Activated naive CD4-positive, alpha-beta T cell treated with anti-CD3 and anti-CD28 coated beads for 36 hours (primary cell): ENCODE data around the gene RIPOR2. TPM values are rescaled to one million over a fixed set of nuclear protein-coding genes. Genes with fewer than 3 reads are reported as not detected.

ENCODE experiments used
- CTCF ChIA-PET: fragments of 350-600 bp; sonication (Branson Sonifier 250); formaldehyde crosslinking; loops from one replicate; lab custom pipeline; 2021; ENCODE audit warnings: antibody characterized with exemption; lab: Charles Lee
- DNase-seq: peaks from one replicate; pipeline ENCODE4 v3.0.0-alpha.2; 2020
- H3K27ac Mint-ChIP-seq: one replicate; pipeline ENCODE4 v1.8.0; 2021; ENCODE audit warnings: mild to moderate bottlenecking, mixed read lengths
- H3K27me3 Mint-ChIP-seq: one replicate; pipeline ENCODE4 v1.8.0; 2021; ENCODE audit warnings: low read depth, mixed read lengths
- H3K36me3 Mint-ChIP-seq: one replicate; pipeline ENCODE4 v1.8.0; 2021; ENCODE audit warnings: low read depth, mixed read lengths
- H3K4me1 Mint-ChIP-seq: one replicate; pipeline ENCODE4 v1.8.0; 2021; ENCODE audit warnings: low read depth, mixed read lengths
- H3K4me3 Mint-ChIP-seq: one replicate; pipeline ENCODE4 v1.8.0; 2021; ENCODE audit warnings: mild to moderate bottlenecking, moderate library complexity, mixed read lengths
- H3K9me3 Mint-ChIP-seq: one replicate; pipeline ENCODE4 v1.8.0; 2021; ENCODE audit warnings: mixed read lengths
- intact Hi-C: fragments of 100-400 bp; cut with micrococcal nuclease; formaldehyde crosslinking; loops from one replicate; pipeline ENCODE4 v1.15.1; 2023
- total RNA-seq, 2 experiments: library from RNA; stranded (reverse); gene quantifications; one replicate each; pipeline ENCODE4 v1.2.3, GENCODE V29; 2021

RIPOR2 gene
- total RNA-seq, 2 experiments from 2014 or later, result 111 to 116 TPM

GRCh38 chr6:24836109-24836508 lies 99.7 kb downstream of the RIPOR2 start:
- Mint-ChIP-seq H3K4me3 (no peak overlapping the region), H3K27me3 (no peaks in the 10 kb centered on the region), H3K9me3 (no peaks in the 10 kb centered on the region), H3K4me1 (peaks cover 63% of the 10 kb centered on the region), H3K36me3 (peaks cover 57% of the 10 kb centered on the region), H3K27ac (peak overlapping the region; percentile 31)
- CTCF ChIA-PET, result interaction anchor here (0.7 to 1.3 kb wide), 2 partner anchors 192 to 235 kb away, joined by 3 to 6 read pairs; no protein-coding TSS in a partner anchor
- intact Hi-C loops, result no loop called here
- DNase-seq, result no peak

- no peak for DNase-seq
- intact Hi-C loops, result loop anchor here (5.0 kb wide), 1 partner anchor 252 kb away; no protein-coding TSS in a partner anchor
- peaks cover 40% of the 10 kb centered on the region for H3K36me3 Mint-ChIP-seq
- H3K27me3 Mint-ChIP-seq, result no peaks in the 10 kb centered on the region
- H3K4me3 Mint-ChIP-seq, result no peak overlapping the region
- H3K27ac Mint-ChIP-seq, result peak overlapping the region; percentile 55
- H3K9me3 Mint-ChIP-seq, result no peaks in the 10 kb centered on the region
- CTCF ChIA-PET, result interaction anchor here (0.7 to 0.8 kb wide), 3 partner anchors 13 to 237 kb away, joined by 3 to 6 read pairs (median 3); no protein-coding TSS in a partner anchor
- peaks cover 46% of the 10 kb centered on the region for H3K4me1 Mint-ChIP-seq
Observed at GRCh38 chr6:24833711-24834386, 101.9 kb downstream of the RIPOR2 start.

- H3K4me3 Mint-ChIP-seq, result no peak overlapping the region
- H3K27ac Mint-ChIP-seq, result peak overlapping the region; percentile 56
- peaks cover 43% of the 10 kb centered on the region for H3K4me1 Mint-ChIP-seq
- CTCF ChIA-PET, result interaction anchor here (1.0 kb wide), 1 partner anchor 185 kb away, joined by 3 read pairs; no protein-coding TSS in a partner anchor
- intact Hi-C loops, result loop anchor here (5.0 kb wide), 1 partner anchor 250 kb away; no protein-coding TSS in a partner anchor
- DNase-seq, result no peak
- no peaks in the 10 kb centered on the region for H3K27me3 Mint-ChIP-seq
- H3K36me3 Mint-ChIP-seq, result peaks cover 35% of the 10 kb centered on the region
- H3K9me3 Mint-ChIP-seq, result no peaks in the 10 kb centered on the region
Observed at GRCh38 chr6:24832794-24833193, 103.0 kb downstream of the RIPOR2 start.

- DNase-seq, result peak; percentile 12
- Mint-ChIP-seq H3K27ac (peak overlapping the region; percentile 56), H3K9me3 (no peaks in the 10 kb centered on the region), H3K27me3 (no peaks in the 10 kb centered on the region), H3K4me3 (no peak overlapping the region), H3K36me3 (peaks cover 38% of the 10 kb centered on the region), H3K4me1 (peaks cover 47% of the 10 kb centered on the region)
- intact Hi-C loops, result loop anchor here (5.0 kb wide), 1 partner anchor 250 kb away; no protein-coding TSS in a partner anchor
- CTCF ChIA-PET, result interaction anchor here (1.0 kb wide), 1 partner anchor 186 kb away, joined by 3 read pairs; no protein-coding TSS in a partner anchor
Observed at GRCh38 chr6:24831771-24832716, 103.7 kb downstream of the RIPOR2 start.

GRCh38 chr6:24829657-24830056 lies 106.1 kb downstream of the RIPOR2 start:
- H3K9me3 Mint-ChIP-seq, result no peaks in the 10 kb centered on the region
- peak overlapping the region; percentile 46 for H3K27ac Mint-ChIP-seq
- CTCF ChIA-PET, result interaction anchor here (0.6 to 0.9 kb wide), 3 partner anchors 8 to 226 kb away, joined by 3 to 5 read pairs (median 3); no protein-coding TSS in a partner anchor
- peaks cover 27% of the 10 kb centered on the region for H3K4me1 Mint-ChIP-seq
- no peaks in the 10 kb centered on the region for H3K27me3 Mint-ChIP-seq
- intact Hi-C loops, result loop anchor here (5.0 kb wide), 1 partner anchor 247 kb away; no protein-coding TSS in a partner anchor
- H3K4me3 Mint-ChIP-seq, result no peak overlapping the region
- H3K36me3 Mint-ChIP-seq, result peaks cover 27% of the 10 kb centered on the region
- no peak for DNase-seq

- no peak for DNase-seq
- peaks cover 24% of the 10 kb centered on the region for H3K36me3 Mint-ChIP-seq
- no peak overlapping the region for H3K4me3 Mint-ChIP-seq
- CTCF ChIA-PET, result interaction anchor here (0.9 to 1.1 kb wide), 2 partner anchors 26 to 105 kb away, joined by 3 read pairs; no protein-coding TSS in a partner anchor
- no peaks in the 10 kb centered on the region for H3K27me3 Mint-ChIP-seq
- H3K4me1 Mint-ChIP-seq, result peaks cover 27% of the 10 kb centered on the region
- H3K27ac Mint-ChIP-seq, result peak overlapping the region; percentile 74
- intact Hi-C loops, result no loop called here
- H3K9me3 Mint-ChIP-seq, result no peaks in the 10 kb centered on the region
Observed at GRCh38 chr6:24827970-24828369, 107.8 kb downstream of the RIPOR2 start.

GRCh38 chr6:24827162-24827561 lies 108.6 kb downstream of the RIPOR2 start:
- intact Hi-C loops, result no loop called here
- Mint-ChIP-seq H3K4me1 (peaks cover 21% of the 10 kb centered on the region), H3K27me3 (no peaks in the 10 kb centered on the region), H3K27ac (peak overlapping the region; percentile 74), H3K36me3 (peaks cover 20% of the 10 kb centered on the region), H3K9me3 (no peaks in the 10 kb centered on the region), H3K4me3 (no peak overlapping the region)
- CTCF ChIA-PET, result interaction anchor here (0.9 kb wide), 1 partner anchor 25 kb away, joined by 3 read pairs; no protein-coding TSS in a partner anchor
- no peak for DNase-seq

GRCh38 chr6:24825130-24825630 lies 110.6 kb downstream of the RIPOR2 start:
- Mint-ChIP-seq H3K27me3 (no peaks in the 10 kb centered on the region), H3K4me1 (peaks cover 15% of the 10 kb centered on the region), H3K36me3 (peaks cover 21% of the 10 kb centered on the region), H3K4me3 (no peak overlapping the region), H3K9me3 (no peaks in the 10 kb centered on the region), H3K27ac (peak overlapping the region; percentile 59)
- no peak for DNase-seq
- intact Hi-C loops, result no loop called here
- CTCF ChIA-PET, result no interaction called here

GRCh38 chr6:24824142-24824938 lies 111.4 kb downstream of the RIPOR2 start:
- DNase-seq, result no peak
- Mint-ChIP-seq H3K27me3 (no peaks in the 10 kb centered on the region), H3K27ac (peak overlapping the region; percentile 56), H3K4me3 (no peak overlapping the region), H3K36me3 (peaks cover 21% of the 10 kb centered on the region), H3K9me3 (no peaks in the 10 kb centered on the region), H3K4me1 (peaks cover 13% of the 10 kb centered on the region)
- intact Hi-C loops, result no loop called here
- CTCF ChIA-PET, result no interaction called here

GRCh38 chr6:24823185-24823584 lies 112.6 kb downstream of the RIPOR2 start:
- peaks cover 24% of the 10 kb centered on the region for H3K36me3 Mint-ChIP-seq
- peak overlapping the region; percentile 56 for H3K27ac Mint-ChIP-seq
- DNase-seq, result no peak
- CTCF ChIA-PET, result no interaction called here
- no peaks in the 10 kb centered on the region for H3K27me3 Mint-ChIP-seq
- peaks cover 11% of the 10 kb centered on the region for H3K4me1 Mint-ChIP-seq
- intact Hi-C loops, result no loop called here
- H3K4me3 Mint-ChIP-seq, result no peak overlapping the region
- no peaks in the 10 kb centered on the region for H3K9me3 Mint-ChIP-seq

GRCh38 chr6:24822696-24823095 lies 113.1 kb downstream of the RIPOR2 start:
- intact Hi-C loops, result no loop called here
- Mint-ChIP-seq H3K4me1 (peaks cover 11% of the 10 kb centered on the region), H3K4me3 (no peak overlapping the region), H3K36me3 (peaks cover 22% of the 10 kb centered on the region), H3K27me3 (no peaks in the 10 kb centered on the region), H3K9me3 (no peaks in the 10 kb centered on the region), H3K27ac (peak overlapping the region; percentile 68)
- no peak for DNase-seq
- CTCF ChIA-PET, result interaction anchor here (2.2 kb wide), 1 partner anchor 195 kb away, joined by 5 read pairs; no protein-coding TSS in a partner anchor
